SK-N-SH (cell line): ENCODE measurements around the gene PDE6A. TPM values are rescaled to one million over a fixed set of nuclear protein-coding genes. Genes with fewer than 3 reads are reported as not detected.

Experiments
- CTCF ChIA-PET: fragments of 300-600, 350-600 bp; formaldehyde crosslinking; extraction: SDS; loops from one replicate; lab custom pipeline; 2021; lab: Yijun Ruan, JAX
- POLR2A ChIA-PET: fragments of 350-600 bp; sonication (Branson Sonifier 250); formaldehyde crosslinking; extraction: SDS; loops from one replicate; lab custom pipeline; 2020; ENCODE audit warnings: antibody characterized with exemption, inconsistent platforms; lab: Yijun Ruan, JAX
- DNase-seq: peaks from one replicate; pipeline ENCODE4 v3.0.0; 2012
- H2AFZ ChIP-seq: fragments of 200-600 bp; sonication (generic); 2 replicates; pipeline ENCODE4 v1.8.1; 2016; ENCODE audit warnings: antibody characterized with exemption, mild to moderate bottlenecking, low read depth
- H3F3A ChIP-seq: fragments of 200-600 bp; sonication (generic); replicated peaks from 2 replicates; pipeline ENCODE3; 2016; ENCODE audit warnings: antibody characterized with exemption, mild to moderate bottlenecking; ENCODE audit not compliant: insufficient read depth
- H3K27ac ChIP-seq, 2 experiments: fragments of 200-500 bp in 1 of 2; fragments of 200-600 bp in 1 of 2; sonication (Bioruptor generic) in 1 of 2; sonication (generic), shearing (Covaris generic) in 1 of 2; 2 replicates each; pipeline versions ENCODE4 v1.5.1 to v1.6.1; 2014 to 2016; ENCODE audit warnings: low read depth in 2 of 2, inconsistent platforms in 1 of 2, low read length in 1 of 2, mild to moderate bottlenecking in 1 of 2, mixed read lengths in 1 of 2
- H3K27me3 ChIP-seq: fragments of 200-600 bp; sonication (generic), shearing (Covaris generic); 2 replicates; pipeline ENCODE4 v1.6.1; 2016; ENCODE audit warnings: mixed run types; ENCODE audit not compliant: insufficient read depth
- H3K36me3 ChIP-seq, 2 experiments: fragments of 200-500 bp in 1 of 2; fragments of 200-600 bp in 1 of 2; sonication (Bioruptor generic) in 1 of 2; sonication (generic) in 1 of 2; replicated peaks in 1 of 2; 2 replicates each; pipeline versions ENCODE3 to v1.5.1; 2014 to 2016; ENCODE audit warnings: low read length in 1 of 2, mild to moderate bottlenecking in 1 of 2; ENCODE audit not compliant: insufficient read depth in 2 of 2, control insufficient read depth in 1 of 2
- H3K4me1 ChIP-seq, 2 experiments: fragments of 200-500 bp in 1 of 2; fragments of 200-600 bp in 1 of 2; sonication (Bioruptor generic) in 1 of 2; sonication (generic), shearing (Covaris generic) in 1 of 2; 2 replicates each; pipeline versions ENCODE4 v1.5.1 to v1.6.1; 2014 to 2016; ENCODE audit warnings: low read depth in 1 of 2, low read length in 1 of 2, mixed run types in 1 of 2; ENCODE audit not compliant: insufficient read depth in 2 of 2, control insufficient read depth in 1 of 2
- H3K4me2 ChIP-seq: fragments of 200-600 bp; sonication (generic), shearing (Covaris generic); 2 replicates; pipeline ENCODE4 v1.6.1; 2017; ENCODE audit warnings: mixed run types
- H3K4me3 ChIP-seq, 2 experiments: fragments of 200-500 bp in 1 of 2; fragments of 200-600 bp in 1 of 2; sonication (Bioruptor generic) in 1 of 2; sonication (generic), shearing (Covaris generic) in 1 of 2; 2 replicates each; pipeline versions ENCODE4 v1.5.1 to v1.8.1; 2014 to 2016; ENCODE audit warnings: low read depth in 2 of 2, inconsistent platforms in 1 of 2, low read length in 1 of 2, mild to moderate bottlenecking in 1 of 2, mixed read lengths in 1 of 2, moderate library complexity in 1 of 2
- H3K79me2 ChIP-seq: fragments of 200-600 bp; sonication (generic); 2 replicates; pipeline ENCODE4 v1.8.1; 2017; ENCODE audit warnings: mild to moderate bottlenecking; ENCODE audit not compliant: insufficient read depth
- H3K9ac ChIP-seq: fragments of 200-600 bp; sonication (generic); 2 replicates; pipeline ENCODE4 v1.6.1; 2017; ENCODE audit warnings: mixed run types
- H3K9me2 ChIP-seq: fragments of 200-600 bp; sonication (generic); 2 replicates; pipeline ENCODE4 v1.6.1; 2017; ENCODE audit warnings: mixed run types
- H3K9me3 ChIP-seq: fragments of 200-600 bp; sonication (generic); 2 replicates; pipeline ENCODE4 v1.6.1; 2017; ENCODE audit warnings: mixed run types, mild to moderate bottlenecking, moderate library complexity
- H4K20me1 ChIP-seq: fragments of 200-600 bp; sonication (generic); 2 replicates; pipeline ENCODE4 v1.6.1; 2017; ENCODE audit warnings: mild to moderate bottlenecking, mixed run types; ENCODE audit not compliant: insufficient read depth
- ELF1 ChIP-seq: IDR thresholded peaks from 2 replicates; pipeline ENCODE4 v1.4.0; 2012
- EZH2phosphoT487 ChIP-seq: fragments of 200-600 bp; sonication (generic); IDR thresholded peaks from 2 replicates; pipeline ENCODE4 v1.6.1; 2017; ENCODE audit warnings: low read depth, mixed run types, mild to moderate bottlenecking, antibody characterized with exemption, moderate library complexity, borderline replicate concordance
- FOSL2 ChIP-seq: IDR thresholded peaks from 2 replicates; pipeline ENCODE4 v1.4.0; 2012; ENCODE audit warnings: low read depth, mild to moderate bottlenecking, moderate library complexity, borderline replicate concordance
- FOXJ3 ChIP-seq: sonication (generic); formaldehyde crosslinking; IDR thresholded peaks from 2 replicates; pipeline ENCODE4 v1.5.1; 2020; ENCODE audit warnings: mild to moderate bottlenecking, missing genetic modification reagents
- GABPA ChIP-seq: IDR thresholded peaks from 2 replicates; pipeline ENCODE4 v1.4.0; 2012; ENCODE audit warnings: low read depth, mild to moderate bottlenecking
- IRF3 ChIP-seq: fragments of 150-350 bp; IDR thresholded peaks from 2 replicates; pipeline ENCODE4 v1.6.1; 2016; ENCODE audit warnings: mild to moderate bottlenecking, low read depth, low read length
- MXI1 ChIP-seq: IDR thresholded peaks from 2 replicates; pipeline ENCODE4 v1.6.1; 2012; ENCODE audit warnings: mild to moderate bottlenecking, low read depth, low read length, improper control_type of control experiment
- NFIC ChIP-seq: IDR thresholded peaks from 2 replicates; pipeline ENCODE4 v1.4.0; 2012; ENCODE audit warnings: borderline replicate concordance
- NRF1 ChIP-seq: IDR thresholded peaks from 2 replicates; pipeline ENCODE4 v1.6.1; 2012; ENCODE audit warnings: low read depth, mild to moderate bottlenecking, low read length
- PBX3 ChIP-seq: IDR thresholded peaks from 2 replicates; pipeline ENCODE4; 2012
- POLR2AphosphoS5 ChIP-seq: IDR thresholded peaks from 2 replicates; pipeline ENCODE4 v1.6.1; 2012; ENCODE audit warnings: low read depth, low read length
- REST ChIP-seq: IDR thresholded peaks from 2 replicates; pipeline ENCODE4 v1.6.1; 2012; ENCODE audit warnings: mild to moderate bottlenecking, low read depth, low read length, moderate library complexity
- RFX5 ChIP-seq: IDR thresholded peaks from 2 replicates; pipeline ENCODE4 v1.6.1; 2012; ENCODE audit warnings: mild to moderate bottlenecking, improper control_type of control experiment, low read length
- SMC3 ChIP-seq: IDR thresholded peaks from 2 replicates; pipeline ENCODE4 v1.6.1; 2012; ENCODE audit warnings: low read depth, low read length, improper control_type of control experiment
- TAF1 ChIP-seq: IDR thresholded peaks from 2 replicates; pipeline ENCODE4 v1.6.1; 2012; ENCODE audit warnings: low read depth, mild to moderate bottlenecking, low read length, moderate library complexity, borderline replicate concordance
- TEAD4 ChIP-seq: IDR thresholded peaks from 2 replicates; pipeline ENCODE4 v1.4.0; 2012; ENCODE audit warnings: mild to moderate bottlenecking, borderline replicate concordance; ENCODE audit not compliant: insufficient read depth
- WGBS: methylation state at CpG from one replicate; pipeline ENCODE4 v1.1.6; 2017; ENCODE audit warnings: low lambda C conversion rate; 5-methylcytosine and 5-hydroxymethylcytosine counted together
- polyA plus RNA-seq, 3 experiments: library from polyadenylated mRNA; depleted of rRNA; stranded (reverse); fragments of >200 nt; gene quantifications; 2 replicates each; pipeline ENCODE4 v1.2.3, GENCODE V29; 2012
- TF ChIP-seq, protein P1 (sequence below): IDR thresholded peaks from 2 replicates; pipeline ENCODE4 v1.4.0; 2012; ENCODE audit warnings: low read depth, borderline replicate concordance
- TF ChIP-seq, protein P2 (sequence below): IDR thresholded peaks from 2 replicates; pipeline ENCODE4 v1.4.0; 2012; ENCODE audit warnings: low read depth

Gene PDE6A
- polyA plus RNA-seq, 1 of the 3 experiments (the other 2 are of a cell fraction) = 0.05 TPM

GRCh38 chr5:149840226-149840825 lies 104.3 kb downstream of the PDE6A start:
- Histone ChIP-seq H3K4me2 (no peak overlapping the region), H3K27ac (no peak overlapping the region), H3K79me2 (no peaks in the 10 kb centered on the region), H3K36me3 (no peaks in the 10 kb centered on the region), H3K9ac (no peak overlapping the region), H3F3A (no peaks in the 10 kb centered on the region), H3K27me3 (no peaks in the 10 kb centered on the region), H3K9me3 (no peaks in the 10 kb centered on the region), H2AFZ (no peak overlapping the region), H4K20me1 (no peaks in the 10 kb centered on the region), H3K4me1 (no peaks in the 10 kb centered on the region), H3K9me2 (no peaks in the 10 kb centered on the region), H3K4me3 (no peak overlapping the region)
- POLR2A ChIA-PET = no interaction called here
- WGBS = 94% methylated on average over 8 of the region's 8 CpGs
- DNase-seq = no peak
- TF ChIP-seq GABPA = no peak
- no peak for TF ChIP-seq SMC3
- TF ChIP-seq PBX3 = no peak
- TF ChIP-seq POLR2AphosphoS5 = no peak
- no peak for TF ChIP-seq FOXJ3
- TF ChIP-seq NFIC = no peak
- TF ChIP-seq, protein P1, sequence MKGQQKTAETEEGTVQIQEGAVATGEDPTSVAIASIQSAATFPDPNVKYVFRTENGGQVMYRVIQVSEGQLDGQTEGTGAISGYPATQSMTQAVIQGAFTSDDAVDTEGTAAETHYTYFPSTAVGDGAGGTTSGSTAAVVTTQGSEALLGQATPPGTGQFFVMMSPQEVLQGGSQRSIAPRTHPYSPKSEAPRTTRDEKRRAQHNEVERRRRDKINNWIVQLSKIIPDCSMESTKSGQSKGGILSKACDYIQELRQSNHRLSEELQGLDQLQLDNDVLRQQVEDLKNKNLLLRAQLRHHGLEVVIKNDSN = no peak
- TF ChIP-seq ELF1 = no peak
- TF ChIP-seq RFX5 = no peak
- TF ChIP-seq FOSL2 = no peak
- CTCF ChIA-PET = interaction anchor here (0.5 to 32.2 kb wide), 9 partner anchors 6 to 841 kb away, joined by 3 to 730 read pairs (median 244); partner anchors contain the start of gene SLC26A2

DNA sequence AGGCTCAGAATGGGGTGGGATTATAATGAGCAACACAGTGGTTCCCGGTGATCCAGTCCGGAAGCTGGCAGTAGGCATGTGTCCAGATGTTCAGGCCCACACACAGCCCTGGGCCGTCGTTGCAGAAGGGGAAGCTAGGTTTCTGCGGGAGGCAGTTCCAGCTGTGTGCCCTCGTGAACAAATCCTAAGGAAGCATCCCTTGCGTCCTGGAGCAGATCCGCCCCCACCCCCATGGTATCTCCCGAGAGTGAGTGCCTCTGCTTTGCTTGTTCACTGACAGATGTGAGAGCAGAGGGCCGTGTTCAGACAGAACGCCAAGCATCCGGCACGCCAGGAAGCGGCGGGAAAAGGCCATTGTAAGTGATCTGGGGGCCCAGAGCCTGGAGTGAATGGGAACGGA lies 104.8 kb downstream of the PDE6A start:
- Histone ChIP-seq H2AFZ (no peak overlapping the region), H3K9me2 (no peaks in the 10 kb centered on the region), H3K4me1 (no peaks in the 10 kb centered on the region)
- WGBS = 85% methylated on average over 16 of the region's 16 CpGs
- CTCF ChIA-PET = interaction anchor here (0.5 to 32.2 kb wide), 8 partner anchors 10 to 842 kb away, joined by 3 to 730 read pairs (median 124); partner anchors contain the start of gene SLC26A2
- TF ChIP-seq ELF1 (no peak), RFX5 (no peak), EZH2phosphoT487 (no peak), FOXJ3 (no peak), IRF3 (no peak), NRF1 (no peak), TAF1 (no peak), REST (no peak), MXI1 (no peak), SMC3 (no peak), TEAD4 (no peak), NFIC (no peak), POLR2AphosphoS5 (no peak)
- TF ChIP-seq, protein P2, sequence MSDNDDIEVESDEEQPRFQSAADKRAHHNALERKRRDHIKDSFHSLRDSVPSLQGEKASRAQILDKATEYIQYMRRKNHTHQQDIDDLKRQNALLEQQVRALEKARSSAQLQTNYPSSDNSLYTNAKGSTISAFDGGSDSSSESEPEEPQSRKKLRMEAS = no peak
- TF ChIP-seq, all 33 proteins: peak for 0
- Histone ChIP-seq H3K9ac (no peak overlapping the region), H3F3A (no peaks in the 10 kb centered on the region), H4K20me1 (no peaks in the 10 kb centered on the region), H3K27ac (no peak overlapping the region), H3K4me2 (no peak overlapping the region), H3K36me3 (no peaks in the 10 kb centered on the region), H3K9me3 (no peaks in the 10 kb centered on the region), H3K79me2 (no peaks in the 10 kb centered on the region), H3K27me3 (no peaks in the 10 kb centered on the region), H3K4me3 (no peak overlapping the region)
- peak; percentile 30 for DNase-seq
- POLR2A ChIA-PET = no interaction called here
